ENCODE measurements around the gene ELSPBP1.
"Not testable (repeated sequence)": the region's sequence is repeated elsewhere in the genome, so short reads cannot be mapped to it uniquely, and the experiment has no call there.

Gene ELSPBP1

DNA sequence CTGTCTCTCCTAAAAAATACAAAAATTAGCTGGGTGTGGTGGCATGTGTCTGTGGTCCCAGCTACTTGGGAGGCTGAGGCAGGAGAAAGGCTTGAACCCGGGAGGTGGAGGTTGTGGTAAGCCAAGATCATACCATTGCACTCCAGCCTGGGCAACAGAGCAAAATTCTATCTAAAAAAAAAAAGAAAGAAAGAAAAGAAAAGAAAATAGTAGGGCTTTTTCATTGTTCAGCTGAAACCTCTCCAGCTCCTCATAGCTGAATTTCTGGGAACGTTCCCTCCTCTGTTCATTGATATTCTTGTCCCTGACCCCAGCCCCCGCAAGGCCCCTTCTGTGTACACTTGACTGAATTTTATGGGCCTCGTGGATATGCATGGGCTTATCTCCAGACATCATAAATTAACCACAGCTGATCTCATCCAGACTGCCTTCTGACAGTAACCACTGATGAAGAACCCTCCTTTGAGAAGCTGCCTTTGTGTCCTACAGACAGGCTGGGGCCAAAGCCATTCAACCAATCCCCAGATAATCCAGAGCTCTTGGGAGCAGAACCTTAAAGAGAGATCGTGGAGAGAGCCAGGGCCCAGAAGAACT is at the start of gene ELSPBP1:
TSS of gene ELSPBP1 (plus strand) at position 424 of the 594 bp plus-strand sequence. CDS start 14,036 bp downstream, outside the sequence.
- DNase-seq, result no peak

DNA sequence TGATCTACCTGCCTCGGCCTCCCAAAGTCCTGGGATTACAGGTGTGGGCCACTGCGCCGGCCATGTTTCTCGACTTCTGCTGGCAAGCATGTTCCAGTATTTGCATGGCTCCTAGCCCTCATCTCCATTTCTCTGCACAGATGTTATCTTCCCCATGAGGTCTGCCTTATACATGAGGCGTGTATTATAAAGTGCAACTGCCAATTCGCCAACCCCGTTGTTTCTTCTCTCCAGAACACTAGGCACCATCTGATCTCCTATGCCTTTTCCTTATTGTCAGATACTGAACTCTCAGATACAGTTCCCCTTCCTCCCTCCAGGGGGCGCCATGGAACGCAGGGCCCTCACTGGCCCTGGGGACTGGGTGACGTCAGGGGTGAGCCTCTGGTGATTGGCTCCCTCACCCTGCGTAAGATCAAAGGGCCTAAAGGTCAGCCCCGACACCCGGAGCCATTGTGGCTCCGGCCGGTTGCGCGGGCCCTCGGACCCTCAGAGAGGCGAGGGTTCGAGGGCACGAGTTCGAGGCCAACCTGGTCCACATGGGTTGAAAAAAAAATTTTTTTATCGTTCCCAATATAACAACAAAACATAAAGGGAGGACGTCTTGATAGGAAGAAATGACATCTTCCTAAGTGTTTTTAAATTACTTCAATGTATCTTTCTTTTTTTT is 44.4 kb upstream of the ELSPBP1 start:
- not testable (repeated sequence) for DNase-seq

DNA sequence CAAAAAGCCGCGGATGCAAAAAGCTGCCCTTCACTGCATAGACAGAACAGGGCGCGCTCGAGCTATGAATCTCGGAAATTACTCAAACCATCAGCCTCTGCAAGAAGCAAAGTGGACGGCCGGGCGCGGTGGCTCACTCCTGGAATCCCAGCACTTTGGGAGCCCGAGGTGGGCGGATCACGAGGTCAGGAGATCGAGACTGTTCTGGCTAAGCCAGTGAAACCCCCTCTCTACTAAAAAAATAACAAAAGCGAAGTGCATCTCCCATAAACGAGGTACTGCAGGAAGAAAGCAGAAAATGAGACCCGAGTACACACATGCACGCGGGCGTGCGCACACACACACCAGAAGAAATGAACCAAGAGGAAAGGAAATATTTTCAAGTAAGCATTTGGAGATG is 42.3 kb upstream of the ELSPBP1 start:
- not testable (repeated sequence) for DNase-seq

DNA sequence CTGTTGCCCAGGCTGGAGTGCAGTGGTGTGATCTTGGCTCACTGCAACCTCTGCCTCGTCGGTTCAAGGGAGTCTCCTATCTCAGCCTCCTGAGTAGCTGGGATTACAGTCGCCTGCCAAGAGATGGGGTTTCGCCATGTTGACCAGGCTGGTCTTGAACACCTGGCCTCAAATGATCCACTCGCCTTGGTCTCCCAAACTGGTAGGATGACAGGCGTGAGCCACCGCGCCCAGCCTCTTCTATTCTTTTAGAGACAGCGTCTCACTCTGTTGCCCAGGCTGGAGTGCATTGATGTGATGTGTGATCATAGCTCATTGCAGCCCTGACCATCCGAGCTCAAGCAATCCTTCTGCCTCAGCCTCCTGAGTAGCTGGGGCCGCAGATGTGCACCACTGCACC is 38.5 kb upstream of the ELSPBP1 start:
- DNase-seq, result not testable (repeated sequence)

DNA sequence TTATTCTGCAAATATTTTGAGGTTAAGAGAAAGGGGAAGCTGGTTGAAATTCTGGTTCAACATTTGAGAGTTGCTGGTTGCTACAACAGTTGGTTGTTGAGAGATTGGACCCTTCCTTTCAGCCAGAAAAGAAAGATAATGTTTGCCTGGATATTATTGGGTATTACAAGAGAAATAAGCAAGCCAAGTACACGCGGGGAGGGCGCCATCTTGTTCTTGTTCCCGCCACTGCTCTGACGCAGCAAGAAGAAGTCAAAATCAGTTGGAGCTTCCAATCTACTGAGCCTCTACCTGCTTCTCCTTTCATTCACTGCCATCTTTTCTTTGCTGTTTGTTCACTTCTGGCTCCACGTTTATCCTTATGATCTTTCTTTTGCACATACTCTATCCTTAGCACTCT is 20.9 kb upstream of the ELSPBP1 start:
- no peak for DNase-seq

DNA sequence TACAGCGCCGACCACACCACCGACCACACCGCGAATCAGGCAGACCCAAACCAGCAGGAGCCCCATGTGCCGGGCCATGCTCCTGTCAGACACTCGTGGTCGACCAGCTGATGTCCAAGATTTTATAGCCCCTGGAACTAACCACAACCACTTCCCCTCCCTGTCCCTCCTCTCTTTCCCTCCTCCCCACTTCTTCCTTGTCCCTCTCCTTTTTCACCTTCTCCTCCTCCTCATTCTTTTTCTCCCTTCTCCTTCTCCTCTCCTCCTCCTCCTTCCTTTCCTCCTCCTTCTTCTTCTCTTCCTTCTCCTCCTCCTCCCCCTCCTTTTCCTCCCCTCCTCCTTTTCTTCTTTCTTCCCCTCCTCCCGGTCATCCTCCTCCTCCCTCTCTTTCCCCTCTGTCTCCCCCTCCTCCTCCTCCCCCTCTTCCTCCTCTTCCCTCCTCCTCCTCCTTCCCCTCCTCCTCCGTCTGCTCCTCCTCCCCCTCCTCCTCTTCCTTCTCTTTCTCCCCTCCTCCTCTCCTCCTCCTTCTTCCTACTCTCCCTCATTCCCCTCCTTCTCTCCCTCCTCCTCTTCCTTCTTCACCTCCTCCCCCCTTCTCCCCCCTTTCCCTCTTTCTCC is 3.1 kb upstream of the ELSPBP1 start:
- no peak for DNase-seq

DNA sequence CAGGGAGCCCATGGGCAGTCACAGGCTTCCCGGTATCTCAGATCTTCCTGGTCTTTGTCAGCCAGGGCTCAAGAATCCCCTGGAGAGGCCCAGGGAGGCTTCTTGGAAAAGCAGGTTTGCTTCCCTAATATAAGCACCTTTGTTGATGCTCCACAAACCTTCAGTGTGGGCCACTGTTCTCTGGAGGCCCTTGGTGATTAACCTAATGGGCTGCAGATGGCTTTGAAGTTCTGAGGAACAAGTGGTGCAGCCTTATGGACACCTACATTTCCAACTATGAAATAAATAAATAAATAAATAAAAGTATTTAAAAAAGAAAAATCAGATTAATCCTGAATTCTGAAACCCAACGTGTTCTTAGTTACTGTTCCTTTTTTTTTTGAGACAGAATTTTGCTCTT is 2.4 kb upstream of the ELSPBP1 start, which contains the start of gene BSPH1:
TSS of gene BSPH1 (minus strand) at position 101 of the 400 bp plus-strand sequence. CDS start at position 12, 89 bp downstream.
- no peak for DNase-seq

DNA sequence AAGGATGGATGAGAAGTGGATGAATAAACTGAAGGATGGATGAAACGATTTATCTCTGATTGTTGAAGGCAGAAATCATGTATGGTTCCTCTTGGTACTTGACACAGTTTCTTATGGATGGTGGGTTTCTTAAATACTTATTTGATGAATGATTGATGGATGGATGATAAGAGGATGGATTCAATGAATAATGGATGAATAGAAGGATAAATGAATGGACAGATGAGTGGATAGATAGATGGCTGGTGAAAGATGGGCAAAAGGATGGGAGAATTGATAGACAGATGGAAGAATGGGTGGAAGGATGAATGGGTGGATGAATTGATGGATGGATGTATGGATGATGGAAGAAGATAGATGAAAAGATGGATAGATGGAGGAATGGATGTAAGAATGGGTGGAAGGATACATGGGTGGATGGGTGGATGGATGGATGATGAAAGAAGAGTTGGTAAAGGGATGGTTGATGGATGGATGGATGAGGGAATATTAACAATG is 1.8 kb downstream of the ELSPBP1 start:
- no peak for DNase-seq

DNA sequence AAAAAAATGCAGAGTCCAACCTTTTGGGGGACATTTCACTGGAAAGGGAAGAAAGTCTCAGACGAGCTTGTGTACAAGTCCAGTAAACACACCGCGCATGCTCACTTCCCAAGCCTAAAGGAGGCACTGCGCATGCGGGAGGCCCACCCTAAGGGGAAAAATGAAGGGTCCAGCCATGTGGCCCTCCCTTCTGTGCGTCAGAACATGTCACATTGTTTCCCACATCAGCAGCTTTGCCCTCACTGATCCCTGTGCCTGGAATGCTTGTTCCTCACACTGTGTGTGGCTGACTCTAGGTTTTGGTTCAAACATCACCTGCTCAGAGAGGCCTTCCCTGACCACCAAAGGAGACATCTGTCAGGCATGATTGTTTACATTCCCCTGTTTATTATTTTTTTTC is 4.4 kb downstream of the ELSPBP1 start:
- no peak for DNase-seq

DNA sequence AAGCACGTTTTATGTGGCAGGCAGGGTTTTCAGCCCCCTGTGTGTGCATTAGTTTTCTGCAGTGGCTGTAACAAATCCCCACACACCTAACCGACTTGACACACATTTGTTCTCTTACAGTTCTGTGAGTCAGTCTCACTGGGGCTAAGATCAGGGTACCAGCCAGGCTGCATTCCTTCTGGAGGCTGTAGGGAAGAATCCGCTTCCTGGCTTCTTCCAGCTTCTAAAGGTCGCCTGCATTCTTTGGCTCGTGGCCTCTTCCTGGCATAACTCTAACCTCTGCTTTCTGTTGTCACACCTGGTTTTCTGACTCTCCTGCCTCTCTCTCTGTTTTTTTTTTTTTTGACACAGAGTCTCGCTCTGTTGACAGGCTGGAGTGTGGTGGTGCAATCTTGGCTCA is 6.4 kb downstream of the ELSPBP1 start:
- DNase-seq, result no peak

DNA sequence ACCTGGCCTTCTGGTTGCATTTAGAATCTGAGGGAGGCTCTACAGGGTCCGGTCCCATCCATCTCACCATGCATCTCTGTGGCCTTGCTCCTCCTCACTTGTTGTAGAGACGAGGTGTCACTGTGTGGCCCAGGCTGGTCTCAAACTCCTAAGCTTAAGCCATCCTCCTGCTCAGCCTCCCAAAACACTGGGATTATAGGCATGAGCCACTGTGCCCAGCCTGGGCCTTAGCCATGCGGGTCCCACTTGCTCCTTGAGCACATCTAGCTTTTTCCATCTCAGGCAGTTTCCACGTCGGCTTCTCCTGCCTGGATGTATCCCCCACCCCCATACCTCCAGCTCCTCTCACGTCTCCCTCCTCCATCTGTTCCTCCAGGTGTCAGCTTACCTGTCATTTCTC is 9.8 kb downstream of the ELSPBP1 start:
- no peak for DNase-seq

DNA sequence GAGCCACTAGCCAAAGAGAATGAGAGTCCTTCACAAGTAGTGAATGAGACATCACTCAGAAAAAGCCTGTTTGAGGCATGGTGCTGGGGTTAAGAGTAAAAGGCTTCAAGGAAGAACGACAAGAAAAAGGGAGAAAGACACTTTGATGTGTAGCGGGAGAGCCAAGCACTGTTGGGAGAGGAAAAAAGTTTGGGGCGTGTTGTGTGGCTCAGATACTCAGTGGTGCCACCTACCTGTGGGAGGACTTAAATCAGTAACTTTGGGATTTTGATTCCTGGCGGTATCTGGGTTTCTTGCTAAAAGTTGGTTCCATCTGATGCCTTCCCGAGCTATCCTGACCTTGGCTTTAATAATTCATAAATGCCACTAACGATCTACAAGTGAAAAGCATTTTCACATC is 12.3 kb downstream of the ELSPBP1 start:
- DNase-seq, result no peak

DNA sequence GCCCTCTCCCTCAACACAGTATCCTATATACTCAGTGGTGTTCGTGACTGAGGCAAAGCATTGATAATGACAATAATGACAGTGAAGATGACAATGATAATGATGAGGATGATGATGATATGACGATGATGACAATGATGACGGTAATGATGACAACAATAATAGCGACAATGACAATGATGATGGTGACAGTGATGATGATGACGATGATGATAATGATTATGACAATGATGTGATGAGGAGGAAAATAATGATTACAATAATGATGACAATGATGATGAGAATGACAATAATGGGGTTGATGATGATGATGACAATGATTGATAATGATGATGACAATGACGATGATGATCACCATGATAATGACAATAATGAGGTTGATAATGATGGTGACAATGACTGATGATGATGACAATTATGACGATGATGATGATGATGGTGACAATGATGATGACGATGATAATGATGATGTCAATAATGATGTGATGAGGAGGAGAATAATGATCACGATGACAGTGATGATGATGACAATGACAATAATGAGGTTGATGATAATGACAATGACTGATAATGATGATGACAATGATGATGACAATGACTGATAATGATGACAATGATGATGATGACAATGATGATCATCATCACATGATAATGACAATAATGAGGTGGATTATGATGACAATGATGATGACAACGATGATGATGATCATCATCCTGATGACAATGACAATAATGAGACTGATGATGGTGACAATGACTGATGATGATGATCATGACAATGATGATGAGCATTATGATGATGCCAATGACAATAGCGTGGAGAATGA is 16.7 kb downstream of the ELSPBP1 start:
- DNase-seq, result no peak

DNA sequence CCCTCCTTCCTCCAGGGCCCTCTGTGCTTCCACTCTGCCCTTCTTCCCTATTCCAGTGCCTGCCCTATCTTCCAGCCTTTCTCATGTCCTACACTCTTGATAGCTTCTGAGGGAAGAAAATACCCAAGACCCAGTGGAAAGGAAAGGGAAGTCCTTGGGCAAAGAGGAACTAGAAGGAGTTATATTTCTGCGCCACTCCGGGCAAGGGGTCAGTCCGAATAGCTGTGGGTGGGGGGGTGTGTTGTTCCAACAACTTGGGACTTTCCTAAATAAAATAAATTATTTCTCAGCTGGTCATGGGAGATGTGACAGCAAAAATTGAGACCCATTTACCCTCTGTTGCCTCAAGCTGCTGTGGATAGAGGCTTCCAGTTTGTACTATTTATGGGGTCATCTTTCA is 26.3 kb downstream of the ELSPBP1 start:
- no peak for DNase-seq

DNA sequence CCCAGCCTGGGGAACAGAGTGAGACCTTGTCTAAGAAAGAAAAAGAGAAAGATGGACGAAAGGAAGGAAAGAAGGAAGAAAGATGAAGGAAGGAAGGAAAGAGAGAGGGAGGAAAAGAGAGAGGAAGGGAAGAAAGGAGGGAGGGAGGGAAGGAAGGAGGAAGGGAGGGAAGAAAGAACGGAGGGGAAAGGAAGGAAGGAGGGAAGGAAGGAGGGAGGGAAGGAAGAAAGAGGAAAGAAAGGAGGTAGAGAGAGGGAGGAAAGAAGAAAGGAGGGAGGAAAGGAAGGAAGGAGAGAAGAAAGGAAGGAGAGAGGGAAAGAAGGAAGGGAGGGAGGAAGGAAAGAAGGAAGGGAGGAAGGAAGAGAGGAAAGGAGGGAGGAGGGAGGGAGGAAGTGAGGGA is 28.6 kb downstream of the ELSPBP1 start:
- DNase-seq, result no peak

DNA sequence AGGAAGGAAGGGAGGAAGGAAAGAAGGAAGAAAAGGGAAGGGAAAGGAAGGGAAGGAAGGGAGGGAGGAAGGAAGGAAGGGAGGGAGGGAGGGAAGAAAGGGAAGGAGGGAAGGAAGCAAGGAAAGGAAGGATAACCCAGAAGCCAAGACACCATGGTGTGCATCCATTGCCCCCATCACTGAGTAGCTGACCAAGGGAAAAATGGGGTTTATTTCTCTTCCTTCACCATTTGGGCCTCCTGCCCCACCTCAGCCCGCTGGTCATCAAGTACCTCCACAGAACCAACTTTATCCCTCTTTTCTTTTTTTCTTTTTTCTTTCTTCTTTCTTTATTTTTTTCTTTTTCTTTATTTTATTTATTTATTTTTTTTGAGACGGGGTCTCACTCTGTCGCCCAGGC is 29.1 kb downstream of the ELSPBP1 start:
- DNase-seq, result no peak

DNA sequence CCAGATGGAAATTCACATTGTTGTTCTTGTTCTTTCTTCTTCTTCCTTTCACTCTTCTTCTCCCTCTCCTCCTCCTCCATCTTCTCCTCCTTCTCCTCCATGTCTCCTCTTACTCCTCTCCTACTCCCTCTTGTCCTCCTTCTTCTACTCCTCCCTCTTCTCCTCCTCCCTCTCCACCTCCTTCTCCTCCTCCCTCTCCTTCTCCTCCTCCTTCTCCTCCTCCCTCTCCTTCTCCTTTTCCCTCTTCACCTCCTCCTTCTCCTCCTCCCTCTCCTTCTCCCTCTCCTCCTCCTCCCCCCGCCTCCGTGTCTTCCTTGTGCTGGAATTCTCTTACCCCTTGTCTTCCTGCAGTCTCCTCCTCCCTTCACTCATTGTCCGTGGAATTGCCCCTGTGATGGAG is 31.0 kb downstream of the ELSPBP1 start:
- no peak for DNase-seq

DNA sequence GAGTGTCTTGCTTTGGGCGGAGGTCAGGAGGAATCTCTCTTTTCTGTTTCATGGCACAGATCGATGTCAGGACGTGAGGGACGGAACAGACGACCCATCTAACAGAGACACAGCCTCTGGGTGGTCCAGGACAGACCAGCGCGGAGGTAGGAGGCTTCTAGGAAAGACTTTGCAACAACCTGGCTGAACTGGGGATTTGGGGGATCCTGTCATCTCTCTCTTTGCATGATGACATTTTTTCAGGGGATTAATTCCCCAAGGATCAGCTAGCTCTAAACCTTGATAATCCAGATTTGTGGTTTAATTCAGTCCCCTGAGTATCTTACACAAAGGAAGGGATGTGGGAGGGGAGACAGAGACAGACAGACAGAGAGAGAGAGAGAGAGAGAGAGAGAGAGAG is 35.0 kb downstream of the ELSPBP1 start:
- no peak for DNase-seq

DNA sequence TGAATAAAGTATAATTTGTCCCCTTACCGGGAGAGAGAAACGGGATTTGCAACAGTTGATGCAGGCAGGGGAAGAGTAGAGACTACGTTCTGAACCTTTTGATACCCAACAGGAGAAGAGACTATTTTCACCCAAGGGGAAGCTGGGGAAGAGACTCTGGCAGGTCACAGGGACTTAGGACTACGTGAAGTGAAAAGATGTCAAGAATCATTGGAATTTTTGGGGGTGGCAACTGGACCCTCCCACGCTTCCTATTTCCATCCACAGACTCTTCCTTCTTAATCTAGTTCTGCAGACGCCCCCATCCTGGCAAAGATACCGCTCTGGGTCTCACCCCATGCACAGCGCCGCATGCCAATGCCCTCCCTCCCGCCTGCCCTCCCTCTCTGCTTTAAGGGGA is 35.6 kb downstream of the ELSPBP1 start:
- no peak for DNase-seq

DNA sequence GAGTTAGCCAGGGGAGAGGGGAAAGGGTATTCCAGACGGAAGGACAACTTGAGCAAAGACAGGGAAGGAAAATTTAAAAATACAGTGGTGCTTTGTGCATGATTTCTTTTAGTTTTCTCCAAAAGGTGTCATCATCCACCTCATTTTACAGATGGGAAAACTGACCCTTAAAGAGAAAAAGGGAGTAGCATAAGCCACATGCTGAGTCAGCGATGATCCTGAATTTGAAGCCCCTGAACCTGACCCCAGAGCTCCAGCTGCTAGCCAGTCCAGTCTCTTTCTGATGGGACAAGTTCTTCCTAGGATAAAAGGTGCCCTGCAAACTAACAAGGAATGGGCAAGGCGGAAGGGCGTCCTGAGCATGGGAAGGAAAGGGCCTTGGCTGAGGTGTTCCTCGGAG is 39.2 kb downstream of the ELSPBP1 start:
- no peak for DNase-seq

DNA sequence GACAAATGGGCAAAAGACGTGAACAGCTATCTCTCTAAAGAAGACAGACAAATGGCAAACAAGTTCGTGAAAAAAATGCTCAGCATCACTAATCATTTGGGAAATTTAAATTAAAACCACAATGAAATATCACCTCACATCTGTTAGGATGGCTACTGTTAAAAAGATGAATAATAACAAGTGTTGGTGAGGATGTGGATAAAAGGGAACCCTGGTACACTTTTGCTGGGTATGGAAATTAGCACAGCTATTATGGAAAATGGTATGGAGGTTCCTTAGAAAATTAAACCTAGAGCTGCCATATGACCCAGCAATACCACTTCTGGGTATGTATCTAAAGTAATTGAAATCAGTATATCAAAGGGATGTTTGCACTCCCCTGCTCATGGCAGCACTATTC is 42.3 kb downstream of the ELSPBP1 start:
- no peak for DNase-seq

DNA sequence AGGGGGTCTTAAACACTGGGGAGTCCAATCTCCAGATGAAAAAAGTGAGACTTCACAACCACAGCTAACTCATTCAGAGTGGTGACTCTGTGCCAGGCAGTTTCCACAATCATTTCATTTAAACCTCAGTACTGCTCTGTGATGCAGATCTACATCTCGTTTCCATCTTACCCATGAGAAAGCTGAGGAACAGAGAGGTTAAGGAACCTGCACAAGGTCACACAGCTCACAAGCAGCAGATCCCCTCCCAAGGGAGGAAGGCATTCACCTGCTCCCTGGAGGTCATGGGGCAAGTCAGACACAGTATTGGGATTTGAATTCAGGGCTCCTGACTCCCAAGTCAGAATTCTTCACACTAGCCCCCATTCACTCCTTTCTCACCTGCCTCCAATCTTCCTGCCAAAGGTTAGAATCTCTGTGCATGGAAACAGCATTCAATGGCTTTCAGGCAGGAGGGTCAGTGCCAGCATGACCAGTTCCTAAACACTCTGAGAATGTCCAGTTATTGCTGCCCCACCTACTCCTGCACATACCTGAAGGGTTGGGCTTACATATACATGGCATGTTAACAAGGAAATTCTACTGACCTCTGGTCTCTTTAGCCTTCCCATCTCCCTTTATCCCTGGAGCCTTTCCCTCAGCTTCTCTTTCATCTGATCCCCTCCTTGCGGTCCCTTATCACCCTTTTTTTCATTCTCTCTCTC is 47.6 kb downstream of the ELSPBP1 start:
- DNase-seq, result no peak

Data from NCI-H1930 (cell line).